Keratinocyte (primary cell): ENCODE data around the gene DHX35. TPM values are rescaled to one million over a fixed set of nuclear protein-coding genes. Genes with fewer than 3 reads are reported as not detected.
"Not testable (repeated sequence)": the region's sequence is repeated elsewhere in the genome, so short reads cannot be mapped to it uniquely, and the experiment has no call there.

Source experiments
- DNase-seq: peaks from one replicate; pipeline ENCODE4 v3.0.0-alpha.2; 2011; ENCODE audit warnings: low read depth, missing footprints, low spot score
- FAIRE-seq: peaks from 2 replicates; lab custom pipeline; 2011; peaks lifted over from hg19 to GRCh38; lab: Jason Lieb, UNC
- H2AFZ ChIP-seq: 2 replicates; pipeline ENCODE4 v1.6.0; 2012; ENCODE audit warnings: low read length, control low read depth, inconsistent platforms; ENCODE audit not compliant: control insufficient read depth
- H3K27ac ChIP-seq: 2 replicates; pipeline ENCODE4 v1.5.1; 2011; ENCODE audit warnings: low read length; ENCODE audit not compliant: control insufficient read depth, insufficient read depth
- H3K27me3 ChIP-seq: 3 replicates; pipeline ENCODE4 v1.6.0; 2011; ENCODE audit warnings: low read length; ENCODE audit not compliant: control insufficient read depth, insufficient read depth; ENCODE audit errors: extremely low read depth
- H3K36me3 ChIP-seq, 2 experiments: 2 replicates in 1 of 2; 3 replicates in 1 of 2; pipeline ENCODE4 v1.5.1; 2011; ENCODE audit warnings: low read length in 2 of 2, mild to moderate bottlenecking in 1 of 2; ENCODE audit not compliant: control insufficient read depth in 2 of 2, insufficient read depth in 2 of 2; ENCODE audit errors: extremely low read depth in 1 of 2
- H3K4me1 ChIP-seq: 3 replicates; pipeline ENCODE4 v1.5.1; 2011; ENCODE audit warnings: low read length; ENCODE audit not compliant: control insufficient read depth, insufficient read depth; ENCODE audit errors: extremely low read depth
- H3K4me2 ChIP-seq: 3 replicates; pipeline ENCODE4 v1.6.0; 2011; ENCODE audit warnings: low read depth, low read length; ENCODE audit not compliant: control insufficient read depth, insufficient read depth; ENCODE audit errors: extremely low read depth
- H3K4me3 ChIP-seq, 3 experiments: fragments of 200-600 bp in 1 of 3; sonication (generic) in 1 of 3; 2 replicates in 2 of 3; 3 replicates in 1 of 3; pipeline ENCODE4 v1.5.1; 2011 to 2016; ENCODE audit warnings: low read length in 3 of 3, mild to moderate bottlenecking in 3 of 3, control low read depth in 2 of 3, inconsistent platforms in 1 of 3, low read depth in 1 of 3, mixed read lengths in 1 of 3, mixed run types in 1 of 3, moderate library complexity in 1 of 3; ENCODE audit not compliant: control insufficient read depth in 2 of 3, insufficient read depth in 2 of 3; ENCODE audit errors: extremely low read depth in 1 of 3
- H3K79me2 ChIP-seq: 2 replicates; pipeline ENCODE4 v1.6.0; 2012; ENCODE audit warnings: low read length; ENCODE audit not compliant: control insufficient read depth, insufficient read depth
- H3K9ac ChIP-seq: 3 replicates; pipeline ENCODE4 v1.6.0; 2011; ENCODE audit warnings: low read length; ENCODE audit not compliant: control insufficient read depth, insufficient read depth; ENCODE audit errors: extremely low read depth
- H3K9me1 ChIP-seq: 3 replicates; pipeline ENCODE4 v1.6.0; 2011; ENCODE audit warnings: low read length; ENCODE audit not compliant: control insufficient read depth, insufficient read depth; ENCODE audit errors: extremely low read depth
- H3K9me3 ChIP-seq: 2 replicates; pipeline ENCODE4 v1.5.1; 2012; ENCODE audit warnings: low read depth, low read length; ENCODE audit not compliant: control insufficient read depth
- H4K20me1 ChIP-seq: 3 replicates; pipeline ENCODE4 v1.6.0; 2011; ENCODE audit warnings: low read length; ENCODE audit not compliant: control insufficient read depth, insufficient read depth; ENCODE audit errors: extremely low read depth
- EZH2 ChIP-seq: IDR thresholded peaks from one replicate; pipeline ENCODE4 v1.6.1; 2012; ENCODE audit warnings: inconsistent platforms, mild to moderate bottlenecking, low read length, moderate library complexity
- dilution Hi-C: fragments of 300-500 bp; cut with MboI; formaldehyde crosslinking; loops from one replicate; pipeline ENCODE4 v1.7.0; 2020; ENCODE audit warnings: low sequenced_read_pairs; ENCODE audit not compliant: extremely low pct_ligation_motif_present
- polyA plus RNA-seq, 5 experiments: library from polyadenylated mRNA; depleted of rRNA in 3 of 5; stranded (reverse) in 3 of 5; stranded (forward) in 1 of 5; unstranded in 1 of 5; fragments of >200 nt; gene quantifications; 1 replicate in 1 of 5; 2 replicates in 3 of 5; 3 replicates in 1 of 5; pipeline versions ENCODE4 v1.2.1 to v1.2.3, GENCODE V29; 2011 to 2012; ENCODE audit warnings: missing spikeins in 2 of 5, low read depth in 1 of 5, low replicate concordance in 1 of 5
- TF ChIP-seq, protein P1 (sequence below), 3 experiments: IDR thresholded peaks in 1 of 3; conservative IDR thresholded peaks in 1 of 3; optimal IDR thresholded peaks in 1 of 3; 2 replicates in 2 of 3; 3 replicates in 1 of 3; pipeline versions ENCODE3 to v1.5.1; 2011; ENCODE audit warnings: low read length in 3 of 3, mild to moderate bottlenecking in 3 of 3, moderate library complexity in 2 of 3, control low read depth in 1 of 3, inconsistent platforms in 1 of 3; ENCODE audit not compliant: insufficient read depth in 2 of 3; ENCODE audit errors: extremely low read depth in 1 of 3

DHX35 gene
- polyA plus RNA-seq, 1 donor (not counting 4 experiments of a cell fraction or from before 2014, with no cell fraction given) = 9.8 TPM

DNA sequence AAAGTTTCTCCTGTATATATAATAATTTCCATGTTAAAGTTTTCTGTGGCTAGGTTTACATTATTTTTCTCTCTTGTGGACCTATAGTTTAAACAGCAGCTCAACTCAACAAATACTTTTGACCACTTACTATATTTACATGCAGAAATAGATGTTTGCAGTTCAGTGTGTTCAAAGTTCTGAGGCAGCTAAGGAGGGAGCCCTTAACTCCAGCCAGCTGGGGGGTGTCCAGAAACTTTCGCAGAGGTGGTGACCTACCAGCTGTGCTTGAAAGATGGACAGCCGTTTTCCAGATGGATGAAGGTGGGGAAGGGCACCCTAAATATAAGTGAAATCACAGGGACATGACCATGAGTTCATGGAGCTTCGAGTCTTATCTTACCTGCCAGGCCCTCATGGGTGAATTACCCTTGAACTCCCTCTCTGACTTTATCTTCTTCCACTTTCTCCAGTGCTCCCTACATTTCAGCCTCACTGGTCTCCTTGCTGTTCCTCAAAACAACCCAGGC is 33.4 kb downstream of the DHX35 start:
- Histone ChIP-seq H3K9me3 (no peaks in the 10 kb centered on the region), H4K20me1 (no peaks in the 10 kb centered on the region), H3K4me1 (peaks cover 3% of the 10 kb centered on the region), H3K79me2 (no peaks in the 10 kb centered on the region), H3K4me3 (no peak overlapping the region), H3K9me1 (no peaks in the 10 kb centered on the region), H2AFZ (no peak overlapping the region), H3K4me2 (no peak overlapping the region), H3K27me3 (no peaks in the 10 kb centered on the region), H3K36me3 (peaks cover 6 to 8% of the 10 kb centered on the region in 2 experiments), H3K9ac (no peak overlapping the region), H3K27ac (no peak overlapping the region)
- dilution Hi-C loops = no loop called here
- TF ChIP-seq, protein P1, sequence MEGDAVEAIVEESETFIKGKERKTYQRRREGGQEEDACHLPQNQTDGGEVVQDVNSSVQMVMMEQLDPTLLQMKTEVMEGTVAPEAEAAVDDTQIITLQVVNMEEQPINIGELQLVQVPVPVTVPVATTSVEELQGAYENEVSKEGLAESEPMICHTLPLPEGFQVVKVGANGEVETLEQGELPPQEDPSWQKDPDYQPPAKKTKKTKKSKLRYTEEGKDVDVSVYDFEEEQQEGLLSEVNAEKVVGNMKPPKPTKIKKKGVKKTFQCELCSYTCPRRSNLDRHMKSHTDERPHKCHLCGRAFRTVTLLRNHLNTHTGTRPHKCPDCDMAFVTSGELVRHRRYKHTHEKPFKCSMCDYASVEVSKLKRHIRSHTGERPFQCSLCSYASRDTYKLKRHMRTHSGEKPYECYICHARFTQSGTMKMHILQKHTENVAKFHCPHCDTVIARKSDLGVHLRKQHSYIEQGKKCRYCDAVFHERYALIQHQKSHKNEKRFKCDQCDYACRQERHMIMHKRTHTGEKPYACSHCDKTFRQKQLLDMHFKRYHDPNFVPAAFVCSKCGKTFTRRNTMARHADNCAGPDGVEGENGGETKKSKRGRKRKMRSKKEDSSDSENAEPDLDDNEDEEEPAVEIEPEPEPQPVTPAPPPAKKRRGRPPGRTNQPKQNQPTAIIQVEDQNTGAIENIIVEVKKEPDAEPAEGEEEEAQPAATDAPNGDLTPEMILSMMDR (optimal IDR thresholded peaks at IDR 0.05 in 1 of 3, IDR thresholded peaks at IDR 0.05 in 1 of 3, conservative IDR thresholded peaks at IDR 0.05 in 1 of 3; ENCODE audit: extremely low read depth in 1 of 3, insufficient read depth in 2 of 3, low read length in 3 of 3) = no peak
- TF ChIP-seq EZH2 = no peak
- no peak for DNase-seq
- no peak for FAIRE-seq

DNA sequence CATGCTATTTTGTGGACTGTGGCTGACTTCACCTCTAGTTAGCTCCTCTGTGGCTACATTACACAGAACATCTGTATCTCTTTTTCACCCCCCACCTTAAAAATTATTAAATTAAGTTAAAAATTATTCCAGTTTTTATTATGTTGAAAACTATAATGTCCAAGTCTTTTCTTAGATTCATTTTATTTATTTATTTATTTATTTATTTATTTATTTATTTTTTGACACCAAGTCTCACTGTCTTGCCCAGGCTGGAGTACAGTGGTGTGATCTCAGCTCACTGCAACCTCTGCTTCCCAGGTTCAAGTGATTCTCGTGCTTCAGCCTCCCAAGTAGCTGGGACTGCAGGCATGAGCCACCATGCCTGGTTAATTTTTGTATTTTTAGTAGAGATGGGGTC is 34.7 kb downstream of the DHX35 start:
- H3K27me3 ChIP-seq, dilution Hi-C loops, H3K4me3 ChIP-seq, H3K4me1 ChIP-seq, FAIRE-seq, H3K4me2 ChIP-seq, DNase-seq, H4K20me1 ChIP-seq, H3K36me3 ChIP-seq, H3K9ac ChIP-seq, H2AFZ ChIP-seq, H3K9me1 ChIP-seq, H3K27ac ChIP-seq, H3K79me2 ChIP-seq, H3K9me3 ChIP-seq: not testable (repeated sequence)

DNA sequence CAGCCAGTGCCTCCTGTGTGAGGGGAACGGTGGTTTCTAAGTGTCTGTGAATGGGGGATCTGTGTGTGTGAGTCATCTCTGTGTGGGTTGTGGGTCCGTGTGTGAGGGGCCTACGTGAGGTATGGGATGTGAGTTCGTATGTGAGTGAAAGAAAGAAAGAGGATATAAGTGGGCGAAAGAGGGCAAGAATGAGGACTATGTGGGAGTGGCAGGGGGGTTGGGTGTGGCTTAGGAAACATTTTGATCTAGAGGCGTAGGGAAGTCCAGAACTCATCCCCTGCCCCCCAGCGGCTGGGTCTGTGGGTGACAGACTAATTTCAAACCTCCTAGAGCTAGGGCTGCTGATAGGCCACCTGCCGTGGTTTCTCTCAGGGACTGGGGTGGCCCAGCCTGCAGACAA is 35.5 kb downstream of the DHX35 start:
- no peak for FAIRE-seq
- no peak for DNase-seq
- dilution Hi-C loops = no loop called here
- no peaks in the 10 kb centered on the region for H3K9me3 ChIP-seq
- peaks cover 3% of the 10 kb centered on the region for H3K4me1 ChIP-seq
- H3K4me3 ChIP-seq = no peak overlapping the region
- H3K79me2 ChIP-seq = no peaks in the 10 kb centered on the region
- no peaks in the 10 kb centered on the region for H4K20me1 ChIP-seq
- H3K9me1 ChIP-seq = no peaks in the 10 kb centered on the region
- H3K27ac ChIP-seq = no peak overlapping the region
- no peak overlapping the region for H3K9ac ChIP-seq
- peaks cover 12 to 16% of the 10 kb centered on the region in 2 experiments for H3K36me3 ChIP-seq
- H2AFZ ChIP-seq = no peak overlapping the region
- no peaks in the 10 kb centered on the region for H3K27me3 ChIP-seq
- TF ChIP-seq, protein P1 (optimal IDR thresholded peaks at IDR 0.05 in 1 of 3, IDR thresholded peaks at IDR 0.05 in 1 of 3, conservative IDR thresholded peaks at IDR 0.05 in 1 of 3; ENCODE audit: extremely low read depth in 1 of 3, insufficient read depth in 2 of 3, low read length in 3 of 3) = no peak
- no peak for TF ChIP-seq EZH2
- no peak overlapping the region for H3K4me2 ChIP-seq
